HepG2 (cell line): ENCODE measurements around the gene NPBWR2. TPM values are rescaled to one million over a fixed set of nuclear protein-coding genes. Genes with fewer than 3 reads are reported as not detected.

ENCODE experiments used
- ATAC-seq: fragments of 200-7000 bp; cut with Tn5 transposase; 3 replicates; pipeline ENCODE4 v1.9.1; 2020; ENCODE audit warnings: mild to moderate bottlenecking, moderate library complexity
- BruUV-seq: library from RNA; stranded (reverse); fragments of 400-500 nt; replicated peaks from 2 replicates; lab custom pipeline; 2021; lab: Mats Ljungman, UMichigan
- CTCF ChIA-PET: fragments of 300-600 bp; formaldehyde crosslinking; extraction: SDS; loops from one replicate; lab custom pipeline; 2021; ENCODE audit warnings: low total read pairs, inconsistent platforms, low intra/inter-chr PET ratio; lab: Yijun Ruan, JAX
- POLR2A ChIA-PET: fragments of 350-600 bp; sonication (Branson Sonifier 250); formaldehyde crosslinking; loops from one replicate; lab custom pipeline; 2020; ENCODE audit warnings: antibody characterized with exemption, inconsistent platforms; lab: Yijun Ruan, JAX
- DNase-seq: peaks from one replicate; pipeline ENCODE4 v3.0.0-alpha.2; 2015; ENCODE audit warnings: low spot score
- FAIRE-seq: peaks from 3 replicates; lab custom pipeline; 2011; peaks lifted over from hg19 to GRCh38; lab: Jason Lieb, UNC
- H2AFZ ChIP-seq: one replicate; pipeline ENCODE4 v1.6.1; 2011; ENCODE audit warnings: low read length, inconsistent platforms
- H3K27ac ChIP-seq: fragments of 300-600 bp; 3 replicates; pipeline ENCODE4 v1.8.0; 2011; ENCODE audit warnings: mixed run types, mild to moderate bottlenecking, mixed read lengths, low read length, inconsistent platforms; ENCODE audit not compliant: insufficient read depth; ENCODE audit errors: extremely low read length
- H3K27me3 ChIP-seq, 2 experiments: fragments of 200-600 bp in 1 of 2; 2 replicates in 1 of 2; 3 replicates in 1 of 2; pipeline versions ENCODE4 v1.6.0 to v1.8.0; 2011; ENCODE audit warnings: low read length in 2 of 2, mild to moderate bottlenecking in 2 of 2, moderate library complexity in 2 of 2, inconsistent platforms in 1 of 2; ENCODE audit not compliant: insufficient read depth in 2 of 2, control insufficient read depth in 1 of 2
- H3K36me3 ChIP-seq, 2 experiments: fragments of 200-600 bp in 1 of 2; replicated peaks in 1 of 2; 2 replicates in 1 of 2; 3 replicates in 1 of 2; pipeline versions ENCODE4 v1.5.1 to v1.8.0; 2011; ENCODE audit warnings: low read length in 2 of 2, inconsistent platforms in 1 of 2; ENCODE audit not compliant: insufficient read depth in 2 of 2, control insufficient read depth in 1 of 2
- H3K4me1 ChIP-seq: 2 replicates; pipeline ENCODE4 v1.5.1; 2012; ENCODE audit warnings: low read length, inconsistent platforms; ENCODE audit not compliant: insufficient read depth
- H3K4me2 ChIP-seq: 2 replicates; pipeline ENCODE4 v1.6.0; 2011; ENCODE audit warnings: low read depth, low read length, inconsistent platforms
- H3K4me3 ChIP-seq, 3 experiments: fragments of 200-600 bp in 1 of 3; sonication (generic), shearing (Covaris generic) in 1 of 3; replicated peaks in 1 of 3; 2 replicates each; pipeline ENCODE4 v1.5.1; 2011 to 2016; ENCODE audit warnings: low read length in 3 of 3, inconsistent platforms in 2 of 3, low read depth in 2 of 3, mild to moderate bottlenecking in 2 of 3, control low read depth in 1 of 3, mixed read lengths in 1 of 3; ENCODE audit not compliant: insufficient read depth in 1 of 3
- H3K79me2 ChIP-seq: one replicate; pipeline ENCODE4 v1.6.1; 2011; ENCODE audit warnings: low read length, inconsistent platforms; ENCODE audit not compliant: insufficient read depth
- H3K9ac ChIP-seq: 2 replicates; pipeline ENCODE4 v1.6.0; 2011; ENCODE audit warnings: mild to moderate bottlenecking, low read depth, low read length, inconsistent platforms; ENCODE audit not compliant: insufficient read depth
- H3K9me3 ChIP-seq: 2 replicates; pipeline ENCODE4 v1.5.1; 2012; ENCODE audit warnings: mild to moderate bottlenecking, low read length
- H4K20me1 ChIP-seq: 2 replicates; pipeline ENCODE4 v1.6.0; 2011; ENCODE audit warnings: inconsistent platforms, mild to moderate bottlenecking, low read length, moderate library complexity; ENCODE audit not compliant: insufficient read depth
- ARNT ChIP-seq: fragments of 450-650 bp; IDR thresholded peaks from 2 replicates; pipeline ENCODE4 v1.6.1; 2017
- BATF2 ChIP-seq: sonication (generic); formaldehyde crosslinking; IDR thresholded peaks from 2 replicates; pipeline ENCODE4 v1.8.0; 2022; ENCODE audit warnings: mild to moderate bottlenecking, missing genetic modification reagents, moderate library complexity
- CEBPB ChIP-seq: IDR thresholded peaks from 2 replicates; pipeline ENCODE4 v1.6.1; 2011; ENCODE audit warnings: low read depth, low read length, improper control_type of control experiment, borderline replicate concordance
- CHD2 ChIP-seq: IDR thresholded peaks from 2 replicates; pipeline ENCODE4 v1.6.1; 2011; ENCODE audit warnings: low read depth, low read length, improper control_type of control experiment
- DNMT3B ChIP-seq: conservative IDR thresholded peaks from 2 replicates; pipeline ENCODE4 v1.6.1; 2016; ENCODE audit warnings: missing biosample characterization, control low read depth
- FOXK2 ChIP-seq: fragments of 450-650 bp; IDR thresholded peaks from 2 replicates; pipeline ENCODE4 v1.6.1; 2016
- ISL2 ChIP-seq: sonication (generic); formaldehyde crosslinking; IDR thresholded peaks from 2 replicates; pipeline ENCODE4 v1.5.0; 2020; ENCODE audit warnings: missing genetic modification reagents
- MTF2 ChIP-seq: sonication (generic); formaldehyde crosslinking; IDR thresholded peaks from 2 replicates; pipeline ENCODE4 v1.5.0; 2020; ENCODE audit warnings: missing genetic modification reagents, borderline replicate concordance
- RFX5 ChIP-seq: IDR thresholded peaks from 2 replicates; pipeline ENCODE4 v1.6.1; 2011; ENCODE audit warnings: low read depth, low read length, improper control_type of control experiment
- STAT5B ChIP-seq: sonication (generic); formaldehyde crosslinking; IDR thresholded peaks from 2 replicates; pipeline ENCODE4 v1.4.0; 2020; ENCODE audit warnings: missing genetic modification reagents
- TFDP1 ChIP-seq: IDR thresholded peaks from 2 replicates; pipeline ENCODE4 v1.6.1; 2016; ENCODE audit warnings: missing compliant biosample characterization, missing genetic modification reagents, borderline replicate concordance
- ZNF138 ChIP-seq: sonication (generic); formaldehyde crosslinking; IDR thresholded peaks from 2 replicates; pipeline ENCODE4 v1.5.0; 2020; ENCODE audit warnings: mild to moderate bottlenecking, low read depth, missing genetic modification reagents
- ZNF263 ChIP-seq: sonication (generic); formaldehyde crosslinking; IDR thresholded peaks from 2 replicates; pipeline ENCODE4 v1.4.0; 2020; ENCODE audit warnings: missing genetic modification reagents
- ZSCAN12 ChIP-seq: sonication (generic); formaldehyde crosslinking; IDR thresholded peaks from 2 replicates; pipeline ENCODE4 v1.9.0; 2021; ENCODE audit warnings: mild to moderate bottlenecking, missing genetic modification reagents
- WGBS: methylation state at CpG from one replicate; pipeline ENCODE4 v1.1.6; 2017; ENCODE audit warnings: low lambda C conversion rate; 5-methylcytosine and 5-hydroxymethylcytosine counted together
- in situ Hi-C: cut with HindIII; loops from 2 replicates; pipeline ENCODE4 v1.10.0; 2017; ENCODE audit warnings: low pct_unique_long_range_greater_than_20kb; ENCODE audit not compliant: extremely low pct_ligation_motif_present
- intact Hi-C: fragments of 100-400 bp; cut with micrococcal nuclease; formaldehyde crosslinking; loops from one replicate; pipeline ENCODE4 v1.10.0; 2022; ENCODE audit not compliant: unreplicated experiment
- polyA plus RNA-seq, 8 experiments: library from polyadenylated mRNA; depleted of rRNA in 3 of 8; stranded (reverse) in 7 of 8; unstranded in 1 of 8; fragments of >200 nt; fragmentation: Illumina TruSeq in 4 of 8; extraction: Trizol in 4 of 8; gene quantifications; 2 replicates each; pipeline versions ENCODE4 v1.2.1 to v1.2.3, GENCODE V29; 2011 to 2016; ENCODE audit warnings: low read depth in 4 of 8, missing spikeins in 1 of 8, mixed read lengths in 1 of 8; ENCODE audit not compliant: insufficient read depth in 1 of 8
- total RNA-seq, 5 experiments: library from RNA; depleted of rRNA; stranded (reverse); fragments of >200 nt; fragmentation: Illumina TruSeq; extraction: Trizol; gene quantifications; 2 replicates each; pipeline ENCODE4 v1.2.3, GENCODE V29; 2016; ENCODE audit warnings: low read depth in 1 of 5
- TF ChIP-seq, protein P1 (sequence below): sonication (generic); formaldehyde crosslinking; IDR thresholded peaks from 2 replicates; pipeline ENCODE4 v1.5.0; 2020; ENCODE audit warnings: mild to moderate bottlenecking, missing genetic modification reagents
- TF ChIP-seq, protein P2 (sequence below): sonication (generic); formaldehyde crosslinking; IDR thresholded peaks from 2 replicates; pipeline ENCODE4 v1.5.0; 2020; ENCODE audit warnings: mild to moderate bottlenecking, low read depth, missing genetic modification reagents, borderline replicate concordance

Gene NPBWR2
- total and polyA plus RNA-seq, 2 of the 13 experiments (the other 11 are each of a cell fraction or from before 2014, with no cell fraction given) = not detected

- TF ChIP-seq ARNT = no peak
- no peak for TF ChIP-seq FOXK2
These were observed 43.8 kb downstream of the NPBWR2 start (continued) for GRCh38 chr20:64063389-64064144.

DNA sequence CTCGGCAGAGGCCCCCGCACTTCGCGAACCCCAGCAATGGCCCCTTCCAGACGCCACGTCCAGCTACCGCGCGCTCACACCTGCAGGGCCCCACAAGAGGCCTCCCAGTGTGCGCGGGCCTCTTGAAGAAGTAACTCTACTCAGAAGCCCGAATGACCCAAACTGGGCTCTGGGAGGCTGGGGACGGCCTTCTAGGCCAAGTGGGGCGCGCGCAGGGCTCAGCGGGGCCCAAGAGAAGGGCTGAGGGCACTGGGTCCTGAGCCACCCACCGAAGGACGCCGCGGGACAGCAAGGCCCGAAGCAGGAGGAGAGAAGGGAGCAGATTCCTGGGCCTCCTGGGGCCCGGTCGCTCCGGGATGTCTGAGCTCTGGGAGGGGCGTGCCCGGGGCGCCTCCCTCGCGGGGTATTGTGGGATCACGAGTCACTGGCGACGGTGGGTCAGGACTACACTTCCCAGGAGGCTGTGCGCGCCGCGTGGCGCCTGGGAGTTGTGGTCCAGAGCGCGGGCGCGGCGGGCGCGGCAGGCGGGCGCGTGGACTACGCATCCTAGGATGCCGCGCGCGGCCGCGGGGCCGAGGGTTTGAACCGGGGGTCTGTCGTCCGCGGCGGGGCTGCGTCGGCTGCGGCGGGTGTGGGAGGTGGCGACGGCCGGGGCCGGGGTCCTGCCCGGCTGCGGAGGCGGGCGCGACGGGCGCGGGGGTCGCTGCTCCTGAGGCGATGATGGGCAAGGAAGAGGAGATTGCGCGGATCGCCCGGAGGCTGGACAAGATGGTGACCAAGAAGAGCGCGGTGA is 44.6 kb downstream of the NPBWR2 start, which contains the start of gene TCEA2:
TCEA2 (plus strand) TSS at position 603 of the 793 bp plus-strand sequence; CDS start at position 718, 115 bp downstream.
- Histone ChIP-seq H2AFZ (no peak within 1 kb of the TSS), H3K4me2 (peak within 1 kb of the TSS; percentile 95), H3K9ac (peak within 1 kb of the TSS; percentile 82), H4K20me1 (peaks cover 4% of the 10 kb centered on the region; the same call in 1 of the 2 replicates), H3K36me3 (no peaks in the 10 kb centered on the region), H3K27ac (peak within 1 kb of the TSS; percentile 78), H3K4me1 (peaks cover 65% of the 10 kb centered on the region), H3K4me3 (peak within 1 kb of the TSS; percentile 82 to 98 (median 90)), H3K79me2 (no peaks in the 10 kb centered on the region), H3K27me3 (peaks cover 0 to 3% of the 10 kb centered on the region in 2 experiments; a peak in 2 of 5 replicates), H3K9me3 (no peaks in the 10 kb centered on the region)
- FAIRE-seq (peak; percentile 85), ATAC-seq (peak; percentile 76), DNase-seq (peak; percentile 96)
- POLR2A ChIA-PET = interaction anchor here (0.6 to 4.6 kb wide), 23 partner anchors 10 to 421 kb away, joined by 3 to 113 read pairs (median 5); partner anchors contain the start of genes C20orf204, LKAAEAR1, OPRL1 and PRPF6
- CTCF ChIA-PET = interaction anchor here (1.5 kb wide), 1 partner anchor 82 kb away, joined by 4 read pairs; the partner anchor contains the start of gene PRPF6
- 3% methylated on average over 74 of the region's 85 CpGs for WGBS
- in situ Hi-C loops (no loop called here), intact Hi-C loops (no loop called here)
- BruUV-seq = no TSS peak
- TF ChIP-seq CEBPB (no peak), RFX5 (peak; percentile 45; the same call in 1 of the 2 replicates), ZNF138 (peak; percentile 53; the same call in 1 of the 2 replicates), TFDP1 (CRISPR knock-in tag) (peak; percentile 90), ISL2 (CRISPR knock-in tag) (no peak; the same call in none of the 2 replicates), ZNF263 (CRISPR knock-in tag) (no peak; the same call in 1 of the 2 replicates), ZSCAN12 (no peak; the same call in 1 of the 2 replicates), STAT5B (CRISPR knock-in tag) (peak; percentile 78; the same call in 1 of the 2 replicates), CHD2 (peak; percentile 76), DNMT3B (CRISPR knock-in tag) (0 out of 2 replicates have a peak, but pooled peaks have one; percentile 78), BATF2 (CRISPR knock-in tag) (peak; percentile 88; the same call in 1 of the 2 replicates), MTF2 (CRISPR knock-in tag) (no peak)
- TF ChIP-seq, protein P1, sequence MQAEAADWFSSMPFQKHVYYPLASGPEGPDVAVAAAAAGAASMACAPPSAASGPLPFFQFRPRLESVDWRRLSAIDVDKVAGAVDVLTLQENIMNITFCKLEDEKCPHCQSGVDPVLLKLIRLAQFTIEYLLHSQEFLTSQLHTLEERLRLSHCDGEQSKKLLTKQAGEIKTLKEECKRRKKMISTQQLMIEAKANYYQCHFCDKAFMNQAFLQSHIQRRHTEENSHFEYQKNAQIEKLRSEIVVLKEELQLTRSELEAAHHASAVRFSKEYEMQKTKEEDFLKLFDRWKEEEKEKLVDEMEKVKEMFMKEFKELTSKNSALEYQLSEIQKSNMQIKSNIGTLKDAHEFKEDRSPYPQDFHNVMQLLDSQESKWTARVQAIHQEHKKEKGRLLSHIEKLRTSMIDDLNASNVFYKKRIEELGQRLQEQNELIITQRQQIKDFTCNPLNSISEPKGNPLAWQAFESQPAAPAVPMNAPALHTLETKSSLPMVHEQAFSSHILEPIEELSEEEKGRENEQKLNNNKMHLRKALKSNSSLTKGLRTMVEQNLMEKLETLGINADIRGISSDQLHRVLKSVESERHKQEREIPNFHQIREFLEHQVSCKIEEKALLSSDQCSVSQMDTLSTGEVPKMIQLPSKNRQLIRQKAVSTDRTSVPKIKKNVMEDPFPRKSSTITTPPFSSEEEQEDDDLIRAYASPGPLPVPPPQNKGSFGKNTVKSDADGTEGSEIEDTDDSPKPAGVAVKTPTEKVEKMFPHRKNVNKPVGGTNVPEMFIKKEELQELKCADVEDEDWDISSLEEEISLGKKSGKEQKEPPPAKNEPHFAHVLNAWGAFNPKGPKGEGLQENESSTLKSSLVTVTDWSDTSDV (CRISPR knock-in tag) = peak; percentile 97
- TF ChIP-seq, protein P2, sequence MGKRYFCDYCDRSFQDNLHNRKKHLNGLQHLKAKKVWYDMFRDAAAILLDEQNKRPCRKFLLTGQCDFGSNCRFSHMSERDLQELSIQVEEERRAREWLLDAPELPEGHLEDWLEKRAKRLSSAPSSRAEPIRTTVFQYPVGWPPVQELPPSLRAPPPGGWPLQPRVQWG = peak; percentile 76; the same call in 1 of the 2 replicates
